Stimulated activated CD4-positive, alpha-beta T cell treated with anti-CD3 and anti-CD28 coated beads, Interleukin-4, amount 100 ng/mL, for 24 hours (primary cell): ENCODE measurements around the gene DPAGT1.
"Not testable (repeated sequence)": the region's sequence is repeated elsewhere in the genome, so short reads cannot be mapped to it uniquely, and the experiment has no call there.

Experiments used
- DNase-seq: peaks from one replicate; pipeline ENCODE4 v3.0.0-alpha.2; 2020

DPAGT1 gene

GRCh38 chr11:119115484-119116234 is 14.0 kb upstream of the DPAGT1 start:
- DNase-seq: no peak

- DNase-seq: no peak
Observed at GRCh38 chr11:119114351-119114750, 12.7 kb upstream of the DPAGT1 start.

- DNase-seq: no peak
Observed at GRCh38 chr11:119113716-119114115, 12.1 kb upstream of the DPAGT1 start.

- no peak for DNase-seq
Observed at GRCh38 chr11:119112314-119113020, 10.8 kb upstream of the DPAGT1 start.

- DNase-seq: no peak
Observed at GRCh38 chr11:119111361-119111925, 9.8 kb upstream of the DPAGT1 start.

- no peak for DNase-seq
Observed at GRCh38 chr11:119110439-119110838, 8.8 kb upstream of the DPAGT1 start.

- no peak for DNase-seq
Observed at GRCh38 chr11:119109843-119110242, 8.2 kb upstream of the DPAGT1 start.

- DNase-seq: no peak
Observed at GRCh38 chr11:119108857-119109221, 7.2 kb upstream of the DPAGT1 start.

- DNase-seq: no peak
Observed at GRCh38 chr11:119108146-119108856, 6.6 kb upstream of the DPAGT1 start.

GRCh38 chr11:119107538-119108145 is 6.0 kb upstream of the DPAGT1 start:
- DNase-seq: no peak

GRCh38 chr11:119106564-119107537 is 5.2 kb upstream of the DPAGT1 start, which contains the start of gene C2CD2L:
C2CD2L (plus strand) TSS chr11:119107344; CDS start chr11:119107742, 398 bp downstream.
- DNase-seq: peak; percentile 87

GRCh38 chr11:119103793-119104192 is 2.1 kb upstream of the DPAGT1 start:
- no peak for DNase-seq

GRCh38 chr11:119103161-119103664 is 1.6 kb upstream of the DPAGT1 start:
- not testable (repeated sequence) for DNase-seq

GRCh38 chr11:119100994-119101758 is 477 bp downstream of the DPAGT1 start:
- peak; percentile 25 for DNase-seq

GRCh38 chr11:119100246-119100970 is 1.2 kb downstream of the DPAGT1 start:
- no peak for DNase-seq

- no peak for DNase-seq
Observed at GRCh38 chr11:119099711-119100110, 1.9 kb downstream of the DPAGT1 start.

GRCh38 chr11:119095066-119095880 is 6.4 kb downstream of the DPAGT1 start:
- peak; percentile 100 for DNase-seq

GRCh38 chr11:119094816-119095065 is 6.9 kb downstream of the DPAGT1 start:
- DNase-seq: no peak
